Sigmoid colon (tissue), 7 donors: ENCODE measurements around the gene DUSP23. TPM values are rescaled to one million over a fixed set of nuclear protein-coding genes. Genes with fewer than 3 reads are reported as not detected.

Experiments used
- DNase-seq: peaks from one replicate; pipeline ENCODE4 v3.0.0-alpha.2; 2019
- H3K27ac ChIP-seq, 4 donors: fragments of 200-600 bp; sonication (generic); one replicate each; pipeline ENCODE4 v1.5.1; 2016 to 2019; ENCODE audit warnings: mild to moderate bottlenecking in 1 of 4
- H3K27me3 ChIP-seq, 3 donors: fragments of 200-600 bp; sonication (generic); one replicate each; pipeline ENCODE4 v1.5.1; 2019; ENCODE audit warnings: mild to moderate bottlenecking in 1 of 3
- H3K36me3 ChIP-seq, 4 donors: fragments of 200-600 bp; sonication (generic); one replicate each; pipeline ENCODE4 v1.5.1; 2016 to 2019
- H3K4me1 ChIP-seq, 4 donors: fragments of 200-600 bp; sonication (generic); one replicate each; pipeline ENCODE4 v1.5.1; 2017 to 2019
- H3K4me3 ChIP-seq, 4 donors: fragments of 200-600 bp; sonication (generic); one replicate each; pipeline ENCODE4 v1.5.1; 2017 to 2019; ENCODE audit warnings: mild to moderate bottlenecking in 2 of 4, moderate library complexity in 1 of 4
- H3K9me3 ChIP-seq, 4 donors: fragments of 200-600 bp in 3 of 4; sonication (generic) in 3 of 4; one replicate each; pipeline versions ENCODE4 v1.5.1 to v1.6.1; 2013 to 2019
- EP300 ChIP-seq, 4 donors: sonication (generic); formaldehyde crosslinking; IDR thresholded peaks; one replicate each; pipeline ENCODE4 v1.6.1; 2017; ENCODE audit warnings: antibody characterized with exemption in 4 of 4
- POLR2A ChIP-seq, 2 donors: fragments of 450-650 bp; IDR thresholded peaks; one replicate each; pipeline ENCODE4 v1.6.1; 2016; ENCODE audit warnings: antibody characterized with exemption in 2 of 2, mild to moderate bottlenecking in 2 of 2, moderate library complexity in 2 of 2
- POLR2AphosphoS5 ChIP-seq, 4 donors: sonication (generic); formaldehyde crosslinking; IDR thresholded peaks; one replicate each; pipeline ENCODE4 v1.6.1; 2017; ENCODE audit warnings: antibody characterized with exemption in 4 of 4
- WGBS, 2 donors: extraction: QIAGEN DNeasy Blood & Tissue Kit; methylation state at CpG; one replicate each; pipeline ENCODE4 v1.1.7; 2013; 5-methylcytosine and 5-hydroxymethylcytosine counted together
- intact Hi-C: fragments of 100-400 bp; cut with DNase I; formaldehyde crosslinking; loops from one replicate; pipeline ENCODE4 v1.15.1; 2023
- polyA plus RNA-seq, 3 donors: library from polyadenylated mRNA; stranded (reverse); fragments of 200-250 nt; gene quantifications; one replicate each; pipeline ENCODE4 v1.2.3, GENCODE V29; 2013
- total RNA-seq, 4 donors: library from RNA; depleted of rRNA; stranded (reverse); fragments of >200 nt; gene quantifications; one replicate each; pipeline ENCODE4 v1.1.0, GENCODE V29; 2016
- TF ChIP-seq, protein P1 (sequence below), 4 experiments: fragments of 450-650 bp in 3 of 4; fragments of 200-600 bp in 1 of 4; IDR thresholded peaks; one replicate each; pipeline ENCODE4 v1.5.1; 2016 to 2019; ENCODE audit warnings: antibody characterized with exemption in 4 of 4, mild to moderate bottlenecking in 3 of 4, moderate library complexity in 2 of 4
- donor health status: healthy with polysubstance abuse.
- donor health status: Bipolar disorder and iron deficiency.
- donor health status: healthy.

DUSP23 gene
- total and polyA plus RNA-seq, 7 donors = 40.4 to 88.7 (median 59.1) TPM

DNA sequence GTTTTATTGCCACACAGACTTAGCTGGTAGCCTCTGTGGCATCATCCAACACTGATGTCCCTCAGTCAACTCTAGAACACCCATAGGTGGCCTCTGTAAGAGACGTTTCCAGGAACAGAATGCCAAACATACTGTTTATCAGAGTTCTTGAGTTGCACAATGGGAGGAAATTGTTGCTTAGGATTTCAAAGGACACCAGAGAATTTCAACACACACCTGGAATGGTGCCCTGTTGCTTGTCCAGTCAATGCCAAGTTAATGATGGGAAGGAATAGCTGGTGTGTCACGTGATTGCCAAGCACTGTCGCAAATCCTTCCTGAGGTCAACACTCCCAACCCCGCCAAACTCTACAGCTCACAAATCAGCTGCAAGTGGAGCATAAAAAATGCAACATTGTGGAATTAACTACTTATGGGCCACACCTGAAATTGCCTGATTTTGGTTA, 28.6 kb upstream of the DUSP23 start:
- peak; percentile 85 for DNase-seq
- Histone ChIP-seq H3K4me3 (no peak overlapping the region), H3K4me1 (no peaks in the 10 kb centered on the region), H3K36me3 (no peaks in the 10 kb centered on the region), H3K27me3 (no peaks in the 10 kb centered on the region), H3K9me3 (no peaks in the 10 kb centered on the region), H3K27ac (peak overlapping the region in 2 of 4 donors; percentile 8 to 60)
- TF ChIP-seq POLR2AphosphoS5 (IDR thresholded peaks at IDR 0.05) (peak; percentile 40 to 71 (median 53)), POLR2A (IDR thresholded peaks at IDR 0.05) (no peak), EP300 (IDR thresholded peaks at IDR 0.05) (peak in 2 of 4 donors; percentile 37 to 50)
- TF ChIP-seq, protein P1, sequence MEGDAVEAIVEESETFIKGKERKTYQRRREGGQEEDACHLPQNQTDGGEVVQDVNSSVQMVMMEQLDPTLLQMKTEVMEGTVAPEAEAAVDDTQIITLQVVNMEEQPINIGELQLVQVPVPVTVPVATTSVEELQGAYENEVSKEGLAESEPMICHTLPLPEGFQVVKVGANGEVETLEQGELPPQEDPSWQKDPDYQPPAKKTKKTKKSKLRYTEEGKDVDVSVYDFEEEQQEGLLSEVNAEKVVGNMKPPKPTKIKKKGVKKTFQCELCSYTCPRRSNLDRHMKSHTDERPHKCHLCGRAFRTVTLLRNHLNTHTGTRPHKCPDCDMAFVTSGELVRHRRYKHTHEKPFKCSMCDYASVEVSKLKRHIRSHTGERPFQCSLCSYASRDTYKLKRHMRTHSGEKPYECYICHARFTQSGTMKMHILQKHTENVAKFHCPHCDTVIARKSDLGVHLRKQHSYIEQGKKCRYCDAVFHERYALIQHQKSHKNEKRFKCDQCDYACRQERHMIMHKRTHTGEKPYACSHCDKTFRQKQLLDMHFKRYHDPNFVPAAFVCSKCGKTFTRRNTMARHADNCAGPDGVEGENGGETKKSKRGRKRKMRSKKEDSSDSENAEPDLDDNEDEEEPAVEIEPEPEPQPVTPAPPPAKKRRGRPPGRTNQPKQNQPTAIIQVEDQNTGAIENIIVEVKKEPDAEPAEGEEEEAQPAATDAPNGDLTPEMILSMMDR (IDR thresholded peaks at IDR 0.05) = no peak
- intact Hi-C loops = no loop called here
- WGBS, 2 donors = 48 to 59% methylated on average over 4 of the region's 4 CpGs

DNA sequence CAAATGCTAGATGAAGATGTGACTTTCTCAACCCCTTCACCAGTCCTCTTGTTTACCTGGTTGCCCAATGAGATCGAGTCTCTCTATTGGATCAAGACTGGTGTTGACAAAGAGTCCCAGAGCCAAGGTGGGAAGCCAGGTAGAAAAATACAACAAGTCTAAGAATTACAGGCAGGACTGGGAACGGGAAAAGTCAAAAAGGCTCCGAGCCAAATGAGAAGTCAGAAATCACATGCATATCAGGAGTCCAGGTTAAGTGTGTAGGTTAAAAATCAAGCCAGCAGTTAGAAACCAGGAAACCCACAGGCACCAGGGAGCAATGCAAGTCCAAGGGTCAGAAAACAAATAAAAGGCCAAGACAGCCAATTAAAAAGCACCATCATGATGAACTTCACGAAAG, 27.4 kb upstream of the DUSP23 start:
- 13 to 67% methylated on average over 4 of the region's 4 CpGs for WGBS, 2 donors
- no peak overlapping the region for H3K4me3 ChIP-seq
- H3K27me3 ChIP-seq = no peaks in the 10 kb centered on the region
- no peak for DNase-seq
- intact Hi-C loops = no loop called here
- H3K4me1 ChIP-seq = no peaks in the 10 kb centered on the region
- H3K36me3 ChIP-seq = no peaks in the 10 kb centered on the region
- TF ChIP-seq, protein P1 (IDR thresholded peaks at IDR 0.05) = no peak
- TF ChIP-seq EP300 (IDR thresholded peaks at IDR 0.05) (no peak), POLR2AphosphoS5 (IDR thresholded peaks at IDR 0.05) (no peak), POLR2A (IDR thresholded peaks at IDR 0.05) (no peak)
- H3K9me3 ChIP-seq = no peaks in the 10 kb centered on the region
- peak overlapping the region in 1 of 4 donors; percentile 46 for H3K27ac ChIP-seq

DNA sequence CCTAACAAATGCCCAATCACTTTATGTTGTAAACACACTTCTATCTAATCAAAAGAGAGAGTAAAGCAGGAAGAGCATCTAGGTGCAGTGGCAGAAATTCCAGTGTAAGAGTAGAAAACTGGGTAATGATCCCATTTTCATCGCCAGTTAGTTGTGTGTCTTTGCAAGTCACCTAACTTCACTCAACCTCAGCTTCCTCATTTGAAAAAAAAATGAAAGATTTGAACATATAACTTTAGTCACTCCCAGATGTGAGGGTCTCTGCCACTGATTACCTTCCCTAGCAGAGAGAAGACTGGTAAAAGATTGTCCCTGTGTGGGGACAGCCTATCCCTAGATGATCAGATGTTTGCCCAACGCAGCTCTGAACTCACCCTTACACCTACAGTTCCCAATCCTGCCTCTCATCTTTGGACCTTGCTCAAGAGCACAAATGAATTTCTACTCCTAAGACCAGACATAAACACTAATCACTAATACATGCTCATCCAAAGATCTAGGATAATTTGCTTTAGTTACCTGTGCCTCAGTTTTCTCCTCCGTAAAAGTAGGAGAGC, 25.2 kb upstream of the DUSP23 start:
- no peaks in the 10 kb centered on the region for H3K27me3 ChIP-seq
- no peak overlapping the region for H3K4me3 ChIP-seq
- no peak for TF ChIP-seq POLR2A (IDR thresholded peaks at IDR 0.05)
- no peak for TF ChIP-seq POLR2AphosphoS5 (IDR thresholded peaks at IDR 0.05)
- no peak for TF ChIP-seq EP300 (IDR thresholded peaks at IDR 0.05)
- TF ChIP-seq, protein P1 (IDR thresholded peaks at IDR 0.05) = no peak
- H3K36me3 ChIP-seq = no peaks in the 10 kb centered on the region
- 63 to 76% methylated on average over 3 of the region's 3 CpGs for WGBS, 2 donors
- H3K4me1 ChIP-seq = no peaks in the 10 kb centered on the region
- H3K27ac ChIP-seq = no peak overlapping the region
- intact Hi-C loops = no loop called here
- H3K9me3 ChIP-seq = no peaks in the 10 kb centered on the region
- DNase-seq = no peak

DNA sequence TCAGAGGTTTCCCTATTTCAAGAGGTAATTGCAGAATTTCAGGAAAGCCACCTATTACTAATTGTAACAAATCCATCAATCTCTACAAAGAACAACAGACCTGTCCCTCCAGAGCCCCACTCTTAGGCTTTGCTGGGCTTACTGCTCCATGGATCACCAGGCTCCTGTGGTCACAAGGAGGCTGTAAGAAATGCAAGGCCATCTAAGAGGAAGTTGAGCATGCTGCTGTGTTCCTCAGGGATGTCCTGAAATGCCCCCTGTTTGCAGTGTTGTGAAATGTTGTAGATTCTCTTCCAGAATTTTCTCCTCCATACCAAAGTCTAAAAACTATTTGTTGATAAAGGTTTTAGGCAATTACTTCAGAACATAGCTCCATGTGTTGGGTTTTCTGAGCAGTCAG, 24.4 kb upstream of the DUSP23 start:
- Histone ChIP-seq H3K9me3 (no peaks in the 10 kb centered on the region), H3K36me3 (no peaks in the 10 kb centered on the region), H3K27ac (no peak overlapping the region), H3K4me1 (no peaks in the 10 kb centered on the region), H3K4me3 (no peak overlapping the region), H3K27me3 (no peaks in the 10 kb centered on the region)
- TF ChIP-seq, protein P1 (IDR thresholded peaks at IDR 0.05) = no peak
- no peak for TF ChIP-seq POLR2A (IDR thresholded peaks at IDR 0.05)
- TF ChIP-seq POLR2AphosphoS5 (IDR thresholded peaks at IDR 0.05) = no peak
- no peak for TF ChIP-seq EP300 (IDR thresholded peaks at IDR 0.05)
- intact Hi-C loops = no loop called here
- no peak for DNase-seq

DNA sequence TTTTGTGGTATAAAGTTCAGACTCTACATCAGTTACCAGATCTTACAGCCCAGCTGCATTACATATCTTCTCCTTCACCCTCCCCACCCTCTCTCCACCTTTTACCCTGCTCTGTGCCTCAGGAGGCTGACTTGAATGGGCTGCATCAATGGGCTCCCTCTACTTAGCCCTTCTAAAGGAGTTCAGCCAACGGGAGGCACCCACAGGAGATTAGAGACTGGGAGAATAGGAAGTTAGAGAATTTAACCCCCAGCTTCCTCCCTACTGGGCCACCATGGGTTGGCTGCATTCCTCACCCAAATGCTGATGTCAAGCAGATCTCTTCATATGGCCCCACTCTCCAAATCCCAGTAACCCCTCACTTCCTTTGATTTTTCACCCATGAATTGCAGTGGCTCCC, 17.1 kb upstream of the DUSP23 start:
- Histone ChIP-seq H3K36me3 (no peaks in the 10 kb centered on the region), H3K9me3 (no peaks in the 10 kb centered on the region), H3K27ac (no peak overlapping the region), H3K27me3 (no peaks in the 10 kb centered on the region), H3K4me3 (no peak overlapping the region), H3K4me1 (no peaks in the 10 kb centered on the region)
- whole genome bisulfite sequencing, 2 donors = 46 to 51% methylated on average over 1 of the region's 1 CpG
- TF ChIP-seq POLR2AphosphoS5 (IDR thresholded peaks at IDR 0.05) (no peak), POLR2A (IDR thresholded peaks at IDR 0.05) (no peak), EP300 (IDR thresholded peaks at IDR 0.05) (no peak)
- TF ChIP-seq, protein P1 (IDR thresholded peaks at IDR 0.05) = no peak
- intact Hi-C loops = no loop called here
- no peak for DNase-seq
